Subcutaneous abdominal adipose tissue (tissue), 5 donors: Measurements from ENCODE around the gene ADGRD1.

Experiments
- H3K27ac ChIP-seq: one replicate; pipeline ENCODE4 v1.7.0; 2013; ENCODE audit warnings: low read depth, mild to moderate bottlenecking, inconsistent platforms, low read length, moderate library complexity
- H3K27me3 ChIP-seq, 5 donors: one replicate each; pipeline ENCODE4 v1.7.0; 2013; ENCODE audit warnings: low read length in 5 of 5, inconsistent platforms in 1 of 5; ENCODE audit not compliant: control insufficient read depth in 5 of 5, insufficient read depth in 4 of 5
- H3K36me3 ChIP-seq, 5 donors: one replicate each; pipeline ENCODE4 v1.7.0; 2013; ENCODE audit warnings: low read length in 5 of 5; ENCODE audit not compliant: control insufficient read depth in 5 of 5, insufficient read depth in 5 of 5
- H3K4me1 ChIP-seq, 5 donors: one replicate each; pipeline ENCODE4 v1.7.0; 2013; ENCODE audit warnings: low read length in 5 of 5, mild to moderate bottlenecking in 3 of 5, moderate library complexity in 1 of 5; ENCODE audit not compliant: control insufficient read depth in 5 of 5, insufficient read depth in 5 of 5
- H3K4me3 ChIP-seq, 5 donors: one replicate each; pipeline ENCODE4 v1.7.0; 2013; ENCODE audit warnings: low read length in 5 of 5, low read depth in 1 of 5
- H3K9ac ChIP-seq, 5 donors: one replicate each; pipeline ENCODE4 v1.7.0; 2013; ENCODE audit warnings: low read length in 5 of 5, mild to moderate bottlenecking in 4 of 5, moderate library complexity in 3 of 5
- H3K9me3 ChIP-seq, 5 donors: one replicate each; pipeline ENCODE4 v1.7.0; 2013; ENCODE audit warnings: low read length in 5 of 5; ENCODE audit not compliant: control insufficient read depth in 5 of 5
- donor health status: healthy.
- donor health status: healthy.
- donor health status: healthy.
- donor health status: healthy.
- donor health status: healthy.

Gene ADGRD1

GRCh38 chr12:131072451-131073230, 118.9 kb downstream of the ADGRD1 start:
- Histone ChIP-seq H3K9ac (no peak overlapping the region), H3K4me1 (peaks cover 0 to 24% (median 11%) of the 10 kb centered on the region in 5 donors), H3K4me3 (no peak overlapping the region), H3K27ac (no peak overlapping the region), H3K9me3 (peaks cover 0 to 3% (median 0%) of the 10 kb centered on the region in 5 donors), H3K36me3 (no peaks in the 10 kb centered on the region), H3K27me3 (peaks cover 0 to 8% (median 0%) of the 10 kb centered on the region in 5 donors)

GRCh38 chr12:131074221-131075083, 120.7 kb downstream of the ADGRD1 start:
- peaks cover 0 to 5% (median 0%) of the 10 kb centered on the region in 5 donors for H3K36me3 ChIP-seq
- H3K27ac ChIP-seq, result peak overlapping the region; percentile 62
- H3K4me1 ChIP-seq, result peaks cover 0 to 24% (median 11%) of the 10 kb centered on the region in 5 donors
- H3K27me3 ChIP-seq, result peaks cover 0 to 8% (median 0%) of the 10 kb centered on the region in 5 donors
- H3K9ac ChIP-seq, result peak overlapping the region in 1 of 5 donors; percentile 89
- peaks cover 0 to 3% (median 0%) of the 10 kb centered on the region in 5 donors for H3K9me3 ChIP-seq
- H3K4me3 ChIP-seq, result no peak overlapping the region

- peaks cover 0 to 24% (median 11%) of the 10 kb centered on the region in 5 donors for H3K4me1 ChIP-seq
- H3K36me3 ChIP-seq, result peaks cover 0 to 5% (median 0%) of the 10 kb centered on the region in 5 donors
- H3K27ac ChIP-seq, result peak overlapping the region; percentile 62
- peaks cover 0 to 3% (median 0%) of the 10 kb centered on the region in 5 donors for H3K9me3 ChIP-seq
- no peak overlapping the region for H3K9ac ChIP-seq
- no peak overlapping the region for H3K4me3 ChIP-seq
- peaks cover 0 to 8% (median 0%) of the 10 kb centered on the region in 5 donors for H3K27me3 ChIP-seq
These were observed 121.5 kb downstream of the ADGRD1 start for GRCh38 chr12:131075194-131075593.

- peaks cover 0 to 24% (median 11%) of the 10 kb centered on the region in 5 donors for H3K4me1 ChIP-seq
- peaks cover 0 to 3% (median 0%) of the 10 kb centered on the region in 5 donors for H3K9me3 ChIP-seq
- no peak overlapping the region for H3K4me3 ChIP-seq
- H3K27ac ChIP-seq, result no peak overlapping the region
- peaks cover 0 to 8% (median 0%) of the 10 kb centered on the region in 5 donors for H3K27me3 ChIP-seq
- peaks cover 0 to 5% (median 0%) of the 10 kb centered on the region in 5 donors for H3K36me3 ChIP-seq
- H3K9ac ChIP-seq, result no peak overlapping the region
These were observed 121.9 kb downstream of the ADGRD1 start for GRCh38 chr12:131075611-131076010.

GRCh38 chr12:131076296-131076695, 122.6 kb downstream of the ADGRD1 start:
- peaks cover 0 to 3% (median 0%) of the 10 kb centered on the region in 5 donors for H3K9me3 ChIP-seq
- peaks cover 0 to 24% (median 11%) of the 10 kb centered on the region in 5 donors for H3K4me1 ChIP-seq
- no peak overlapping the region for H3K9ac ChIP-seq
- H3K36me3 ChIP-seq, result peaks cover 0 to 5% (median 0%) of the 10 kb centered on the region in 5 donors
- H3K27ac ChIP-seq, result no peak overlapping the region
- no peak overlapping the region for H3K4me3 ChIP-seq
- H3K27me3 ChIP-seq, result peaks cover 0 to 8% (median 0%) of the 10 kb centered on the region in 5 donors

GRCh38 chr12:131076791-131077747, 123.4 kb downstream of the ADGRD1 start:
- H3K4me1 ChIP-seq, result peaks cover 0 to 24% (median 11%) of the 10 kb centered on the region in 5 donors
- peaks cover 0 to 5% (median 0%) of the 10 kb centered on the region in 5 donors for H3K36me3 ChIP-seq
- no peak overlapping the region for H3K4me3 ChIP-seq
- peaks cover 0 to 8% (median 0%) of the 10 kb centered on the region in 5 donors for H3K27me3 ChIP-seq
- H3K9me3 ChIP-seq, result peaks cover 0 to 3% (median 0%) of the 10 kb centered on the region in 5 donors
- no peak overlapping the region for H3K9ac ChIP-seq
- no peak overlapping the region for H3K27ac ChIP-seq

GRCh38 chr12:131077931-131078391, 124.3 kb downstream of the ADGRD1 start:
- Histone ChIP-seq H3K27ac (no peak overlapping the region), H3K9me3 (peaks cover 0 to 3% (median 0%) of the 10 kb centered on the region in 5 donors), H3K36me3 (peaks cover 0 to 5% (median 0%) of the 10 kb centered on the region in 5 donors), H3K4me1 (peaks cover 0 to 29% (median 11%) of the 10 kb centered on the region in 5 donors), H3K27me3 (peaks cover 0 to 8% (median 0%) of the 10 kb centered on the region in 5 donors), H3K4me3 (no peak overlapping the region), H3K9ac (no peak overlapping the region)

GRCh38 chr12:131082290-131083194, 128.8 kb downstream of the ADGRD1 start:
- peaks cover 0 to 5% (median 0%) of the 10 kb centered on the region in 5 donors for H3K36me3 ChIP-seq
- no peaks in the 10 kb centered on the region for H3K9me3 ChIP-seq
- no peak overlapping the region for H3K27ac ChIP-seq
- H3K27me3 ChIP-seq, result peaks cover 0 to 11% (median 3%) of the 10 kb centered on the region in 5 donors
- no peak overlapping the region for H3K4me3 ChIP-seq
- H3K9ac ChIP-seq, result no peak overlapping the region
- H3K4me1 ChIP-seq, result peaks cover 0 to 18% (median 0%) of the 10 kb centered on the region in 5 donors
